Neuron (in vitro differentiated cells): ENCODE results near the gene MVB12B.

Experiments used
- H2AFZ ChIP-seq: one replicate; pipeline ENCODE4 v1.6.1; 2013; ENCODE audit warnings: low read depth, mild to moderate bottlenecking, inconsistent platforms, low read length, moderate library complexity
- H3K27me3 ChIP-seq: one replicate; pipeline ENCODE4 v1.6.1; 2013; ENCODE audit warnings: low read length; ENCODE audit not compliant: insufficient read depth
- H3K36me3 ChIP-seq: one replicate; pipeline ENCODE4 v1.6.1; 2013; ENCODE audit warnings: low read length; ENCODE audit not compliant: insufficient read depth
- H3K4me1 ChIP-seq: one replicate; pipeline ENCODE4 v1.6.1; 2013; ENCODE audit warnings: low read length; ENCODE audit not compliant: insufficient read depth
- H3K4me3 ChIP-seq: 2 replicates; pipeline ENCODE4 v1.5.1; 2013; ENCODE audit warnings: mild to moderate bottlenecking, low read length, moderate library complexity
- H3K9me3 ChIP-seq: one replicate; pipeline ENCODE4 v1.6.1; 2013; ENCODE audit warnings: low read length

The MVB12B gene

DNA sequence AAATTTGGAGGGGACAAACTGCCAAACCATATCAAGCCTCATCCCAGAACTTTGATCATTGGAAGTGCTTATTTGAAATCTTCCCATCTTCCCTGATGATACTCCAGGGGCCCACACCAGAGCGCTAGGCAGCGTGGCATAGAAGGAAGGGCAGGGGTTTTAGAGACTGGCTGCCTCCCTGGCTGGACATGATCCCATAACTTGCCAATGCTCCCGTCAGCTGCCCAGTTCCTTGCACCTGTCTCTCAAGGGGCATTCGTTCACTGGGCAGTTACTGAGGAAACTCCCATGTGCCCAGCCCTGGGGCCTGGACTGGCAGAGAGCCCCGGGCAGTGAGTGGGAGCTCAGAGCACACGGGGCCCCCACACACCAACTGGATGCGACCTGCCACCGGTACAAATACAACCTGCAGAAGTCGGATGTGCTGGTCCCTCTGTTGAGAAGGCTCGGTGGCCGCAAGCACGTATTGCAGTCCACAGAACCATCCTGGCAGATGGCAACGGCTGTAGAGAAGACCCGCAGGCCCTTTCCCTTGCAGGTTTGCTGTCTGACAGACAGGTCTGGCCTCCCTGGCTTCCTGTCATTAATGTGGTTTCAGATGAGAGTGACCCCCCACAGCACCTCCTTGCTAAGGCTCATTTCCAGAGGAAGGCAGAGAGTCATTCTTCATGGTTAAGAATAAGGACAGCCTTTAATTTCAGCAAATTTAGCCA, 122.4 kb downstream of the MVB12B start:
- Histone ChIP-seq H3K4me3 (no peak overlapping the region), H3K4me1 (peaks cover 9% of the 10 kb centered on the region), H3K27me3 (no peaks in the 10 kb centered on the region)

GRCh38 chr9:126449725-126450667, 123.4 kb downstream of the MVB12B start:
- Histone ChIP-seq H3K4me1 (peaks cover 16% of the 10 kb centered on the region), H3K36me3 (no peaks in the 10 kb centered on the region), H3K27me3 (no peaks in the 10 kb centered on the region), H2AFZ (no peak overlapping the region), H3K9me3 (no peaks in the 10 kb centered on the region), H3K4me3 (no peak overlapping the region)

More for the DNA sequence above, 122.4 kb downstream of the MVB12B start:
- no peaks in the 10 kb centered on the region for H3K36me3 ChIP-seq
- no peaks in the 10 kb centered on the region for H3K9me3 ChIP-seq
- no peak overlapping the region for H2AFZ ChIP-seq

DNA sequence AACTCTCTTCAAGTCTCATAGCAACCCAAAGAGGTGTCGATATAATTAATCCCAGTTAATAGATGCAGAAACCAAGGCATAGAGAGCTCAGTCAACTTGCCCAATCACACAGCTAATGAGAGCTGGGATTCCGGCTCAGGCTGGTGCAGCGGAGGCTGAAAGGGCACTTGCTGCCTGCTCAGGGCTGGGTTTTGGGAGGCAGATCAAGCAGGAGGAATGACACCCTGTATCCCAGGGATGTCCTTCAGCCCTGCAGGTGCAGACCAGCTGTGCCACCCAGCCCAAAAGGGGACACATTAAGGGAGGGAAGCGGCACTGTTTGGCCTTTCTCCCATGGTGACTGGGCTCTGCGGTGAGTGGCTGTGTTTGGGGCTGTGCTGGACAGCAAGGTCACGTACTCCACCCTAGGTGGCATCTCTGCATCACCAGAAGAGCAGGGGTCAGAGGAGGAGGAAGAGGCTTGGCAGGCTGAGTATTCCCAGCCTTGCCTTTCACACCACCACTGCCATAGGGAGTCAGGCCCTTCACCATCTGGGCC, 124.1 kb downstream of the MVB12B start:
- Histone ChIP-seq H3K9me3 (no peaks in the 10 kb centered on the region), H3K4me3 (no peak overlapping the region), H3K4me1 (peaks cover 16% of the 10 kb centered on the region), H3K27me3 (no peaks in the 10 kb centered on the region), H3K36me3 (no peaks in the 10 kb centered on the region), H2AFZ (no peak overlapping the region)

DNA sequence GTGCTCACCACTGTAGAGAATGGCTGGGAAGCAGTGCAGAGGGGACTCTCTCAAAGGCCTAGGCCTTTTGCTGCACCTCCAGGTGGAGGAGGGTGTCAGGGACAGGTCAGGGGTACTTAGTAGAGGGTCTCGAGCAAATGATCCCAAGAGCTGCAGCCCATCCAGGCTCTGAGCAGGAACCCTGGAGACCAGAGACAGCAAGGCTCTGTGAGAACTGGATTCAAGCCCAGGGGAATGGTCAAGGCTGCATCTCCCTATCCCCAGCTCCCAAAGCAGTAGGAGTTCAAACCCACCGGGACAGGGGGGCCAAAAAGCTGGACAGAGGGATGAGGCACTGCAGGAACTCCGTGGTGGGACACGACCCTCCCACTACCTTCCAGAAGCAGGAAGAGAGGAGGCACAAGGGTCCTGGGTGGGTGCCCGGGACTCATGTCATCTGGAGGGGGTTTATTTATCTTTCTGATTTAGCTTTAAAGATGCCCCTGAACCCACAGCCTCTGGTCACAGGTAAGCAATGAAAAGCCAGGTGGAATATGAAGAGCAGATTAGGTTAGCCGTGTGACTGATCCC, 124.8 kb downstream of the MVB12B start:
- Histone ChIP-seq H3K4me1 (peaks cover 16% of the 10 kb centered on the region), H3K27me3 (no peaks in the 10 kb centered on the region), H2AFZ (no peak overlapping the region), H3K36me3 (no peaks in the 10 kb centered on the region), H3K4me3 (no peak overlapping the region), H3K9me3 (no peaks in the 10 kb centered on the region)

DNA sequence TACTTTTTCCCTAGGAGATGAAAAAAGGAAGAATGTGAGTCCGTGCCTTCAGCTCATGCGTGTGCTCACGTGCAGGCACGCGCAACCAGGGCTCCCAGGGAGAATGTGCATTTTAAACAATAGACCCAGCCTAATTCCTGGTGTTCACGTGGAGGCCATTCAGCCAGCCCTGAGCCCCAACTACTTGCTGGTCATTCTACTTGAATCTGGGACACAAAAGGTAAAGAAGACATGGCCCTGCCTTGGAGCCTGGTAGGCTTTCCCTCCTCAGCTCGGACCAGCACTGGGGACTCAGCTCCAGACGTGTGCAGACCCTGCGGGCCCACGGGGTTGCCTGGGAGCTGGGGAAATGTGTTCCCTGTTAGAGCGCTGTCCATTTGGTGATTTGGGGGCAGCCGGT, 125.5 kb downstream of the MVB12B start:
- Histone ChIP-seq H3K4me3 (no peak overlapping the region), H3K27me3 (no peaks in the 10 kb centered on the region), H3K9me3 (no peaks in the 10 kb centered on the region), H3K36me3 (no peaks in the 10 kb centered on the region), H2AFZ (no peak overlapping the region), H3K4me1 (peaks cover 16% of the 10 kb centered on the region)

DNA sequence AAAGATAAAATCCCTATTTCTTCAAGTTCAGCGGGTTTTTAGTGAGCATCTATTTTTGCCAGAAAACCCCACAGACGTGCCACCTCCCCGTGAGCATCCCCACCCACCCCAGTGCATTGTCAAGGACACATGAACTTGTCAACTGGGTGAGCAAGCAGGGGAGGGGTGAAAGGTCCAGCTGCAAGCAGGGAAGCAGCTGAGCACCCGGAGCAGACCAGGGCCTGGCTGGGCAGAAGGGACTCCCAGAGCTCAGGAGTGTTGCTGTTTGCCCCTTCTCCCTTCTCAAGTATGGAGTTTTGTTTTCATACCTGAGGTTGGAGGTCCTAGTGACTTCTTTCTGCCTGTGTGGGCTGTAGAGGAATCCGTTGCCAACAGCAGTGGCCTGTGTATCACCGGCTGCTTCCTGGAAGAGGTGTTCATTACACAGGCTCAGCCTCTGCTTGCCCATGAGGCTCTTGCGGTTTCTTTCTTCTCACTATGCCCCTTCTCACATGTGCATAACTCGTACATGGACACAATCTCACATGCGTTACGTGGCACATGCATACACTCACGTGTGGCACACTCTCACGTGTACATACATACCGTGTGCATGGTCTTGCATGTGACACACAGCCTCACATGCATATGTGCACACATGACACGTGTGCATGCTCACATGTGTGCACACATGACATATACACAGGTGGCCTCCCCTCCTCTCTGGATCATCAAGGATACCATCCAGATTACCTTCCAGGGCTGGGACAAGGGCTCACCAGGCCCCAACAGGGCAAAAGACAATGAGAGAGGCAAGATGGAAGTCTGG, 126.7 kb downstream of the MVB12B start:
- Histone ChIP-seq H3K27me3 (no peaks in the 10 kb centered on the region), H3K4me3 (no peak overlapping the region), H3K36me3 (no peaks in the 10 kb centered on the region), H3K9me3 (no peaks in the 10 kb centered on the region), H2AFZ (no peak overlapping the region), H3K4me1 (peaks cover 16% of the 10 kb centered on the region)

GRCh38 chr9:126454215-126454614, 127.6 kb downstream of the MVB12B start:
- Histone ChIP-seq H2AFZ (no peak overlapping the region), H3K36me3 (no peaks in the 10 kb centered on the region), H3K4me3 (no peak overlapping the region), H3K4me1 (peaks cover 16% of the 10 kb centered on the region), H3K9me3 (no peaks in the 10 kb centered on the region), H3K27me3 (no peaks in the 10 kb centered on the region)

GRCh38 chr9:126454795-126455194, 128.2 kb downstream of the MVB12B start:
- no peaks in the 10 kb centered on the region for H3K36me3 ChIP-seq
- no peaks in the 10 kb centered on the region for H3K27me3 ChIP-seq
- no peaks in the 10 kb centered on the region for H3K9me3 ChIP-seq
- no peak overlapping the region for H3K4me3 ChIP-seq
- H3K4me1 ChIP-seq: peaks cover 16% of the 10 kb centered on the region
- no peak overlapping the region for H2AFZ ChIP-seq

DNA sequence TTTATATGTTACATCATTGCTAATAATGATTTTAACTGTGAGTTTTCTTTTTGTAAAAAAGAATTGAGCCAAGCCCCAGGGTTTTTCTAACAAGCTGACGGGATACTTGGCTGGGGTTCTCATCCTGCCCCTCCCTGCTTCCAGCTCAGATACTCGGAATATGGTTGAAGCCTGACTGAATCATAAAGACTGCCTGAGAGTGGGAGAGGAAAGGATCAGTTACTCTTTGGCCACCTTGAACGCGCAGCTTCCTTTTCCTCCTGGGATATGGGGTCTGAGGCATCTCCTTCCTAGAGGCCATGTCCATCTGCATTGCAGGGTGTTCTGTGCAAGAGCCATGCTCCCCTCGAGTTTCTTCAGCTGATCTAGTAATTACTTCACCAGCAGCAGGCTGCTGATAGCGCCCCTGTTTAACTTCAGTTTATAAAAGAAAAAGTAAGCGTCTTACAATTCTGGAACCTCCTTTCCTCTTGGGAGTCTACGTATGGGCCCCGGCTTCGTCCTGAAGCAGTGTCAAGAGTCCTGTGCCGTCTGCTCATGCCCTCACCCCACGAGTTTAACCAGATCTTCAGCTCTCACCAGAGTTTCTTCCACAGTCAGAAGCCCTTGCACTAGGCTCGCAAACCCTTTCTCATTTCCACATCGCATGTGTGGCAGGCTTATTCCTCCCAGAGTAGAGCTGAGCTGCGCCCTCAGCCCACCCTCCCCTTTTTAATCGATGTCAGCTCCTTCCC, 130.0 kb downstream of the MVB12B start:
- Histone ChIP-seq H3K36me3 (no peaks in the 10 kb centered on the region), H2AFZ (no peak overlapping the region), H3K27me3 (no peaks in the 10 kb centered on the region), H3K4me3 (no peak overlapping the region), H3K9me3 (no peaks in the 10 kb centered on the region), H3K4me1 (peaks cover 16% of the 10 kb centered on the region)

GRCh38 chr9:126457175-126457547, 130.5 kb downstream of the MVB12B start:
- no peaks in the 10 kb centered on the region for H3K9me3 ChIP-seq
- H3K4me1 ChIP-seq: peaks cover 14% of the 10 kb centered on the region
- no peak overlapping the region for H3K4me3 ChIP-seq
- no peaks in the 10 kb centered on the region for H3K36me3 ChIP-seq
- no peaks in the 10 kb centered on the region for H3K27me3 ChIP-seq
- no peak overlapping the region for H2AFZ ChIP-seq

- Histone ChIP-seq H2AFZ (no peak overlapping the region), H3K4me3 (no peak overlapping the region), H3K9me3 (no peaks in the 10 kb centered on the region), H3K36me3 (no peaks in the 10 kb centered on the region), H3K4me1 (peaks cover 13% of the 10 kb centered on the region), H3K27me3 (no peaks in the 10 kb centered on the region)
Observed at GRCh38 chr9:126457890-126458289, 131.3 kb downstream of the MVB12B start.

DNA sequence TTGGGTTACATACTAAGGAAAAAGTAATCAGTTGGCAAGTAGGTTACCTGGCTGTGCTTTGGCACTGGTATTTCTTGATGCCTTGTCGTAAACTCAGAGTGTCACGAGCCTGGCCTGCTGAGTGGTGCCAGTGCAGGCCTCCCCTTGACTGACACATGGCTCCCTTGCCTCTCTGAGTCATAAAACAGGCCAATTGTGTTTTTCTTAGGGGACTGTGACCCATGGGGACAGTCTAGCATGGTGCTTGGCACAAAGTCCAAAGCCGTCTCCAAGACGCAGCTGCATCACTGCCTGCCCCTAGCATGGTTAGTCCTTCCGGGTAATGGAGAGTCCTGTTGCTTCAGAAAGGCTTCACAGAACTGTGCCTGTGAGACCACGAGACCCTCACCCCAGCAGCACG, 132.5 kb downstream of the MVB12B start:
- Histone ChIP-seq H3K27me3 (no peaks in the 10 kb centered on the region), H3K9me3 (no peaks in the 10 kb centered on the region), H2AFZ (no peak overlapping the region), H3K36me3 (no peaks in the 10 kb centered on the region), H3K4me1 (peaks cover 6% of the 10 kb centered on the region), H3K4me3 (no peak overlapping the region)
